Gastroesophageal sphincter (tissue), 3 donors: ENCODE data around the gene PCDHGA9.

Experiments used
- POLR2A ChIP-seq, 2 donors: fragments of 450-650 bp; IDR thresholded peaks; one replicate each; pipeline ENCODE4 v1.6.1; 2017; ENCODE audit warnings: antibody characterized with exemption in 2 of 2, mild to moderate bottlenecking in 2 of 2, moderate library complexity in 1 of 2
- TF ChIP-seq, protein P1 (sequence below), 4 experiments: fragments of 200-600 bp in 2 of 4; fragments of 450-650 bp in 2 of 4; sonication (generic) in 1 of 4; IDR thresholded peaks; one replicate each; pipeline ENCODE4 v1.5.1; 2017 to 2019; ENCODE audit warnings: antibody characterized with exemption in 4 of 4, mild to moderate bottlenecking in 2 of 4, moderate library complexity in 2 of 4

GRCh38 chr5:141427783-141428426 is 25.3 kb downstream of the PCDHGA9 start:
- TF ChIP-seq, protein P1, sequence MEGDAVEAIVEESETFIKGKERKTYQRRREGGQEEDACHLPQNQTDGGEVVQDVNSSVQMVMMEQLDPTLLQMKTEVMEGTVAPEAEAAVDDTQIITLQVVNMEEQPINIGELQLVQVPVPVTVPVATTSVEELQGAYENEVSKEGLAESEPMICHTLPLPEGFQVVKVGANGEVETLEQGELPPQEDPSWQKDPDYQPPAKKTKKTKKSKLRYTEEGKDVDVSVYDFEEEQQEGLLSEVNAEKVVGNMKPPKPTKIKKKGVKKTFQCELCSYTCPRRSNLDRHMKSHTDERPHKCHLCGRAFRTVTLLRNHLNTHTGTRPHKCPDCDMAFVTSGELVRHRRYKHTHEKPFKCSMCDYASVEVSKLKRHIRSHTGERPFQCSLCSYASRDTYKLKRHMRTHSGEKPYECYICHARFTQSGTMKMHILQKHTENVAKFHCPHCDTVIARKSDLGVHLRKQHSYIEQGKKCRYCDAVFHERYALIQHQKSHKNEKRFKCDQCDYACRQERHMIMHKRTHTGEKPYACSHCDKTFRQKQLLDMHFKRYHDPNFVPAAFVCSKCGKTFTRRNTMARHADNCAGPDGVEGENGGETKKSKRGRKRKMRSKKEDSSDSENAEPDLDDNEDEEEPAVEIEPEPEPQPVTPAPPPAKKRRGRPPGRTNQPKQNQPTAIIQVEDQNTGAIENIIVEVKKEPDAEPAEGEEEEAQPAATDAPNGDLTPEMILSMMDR (IDR thresholded peaks at IDR 0.05) = no peak
- no peak for TF ChIP-seq POLR2A (IDR thresholded peaks at IDR 0.05)
